Measurements from ENCODE around the gene C14orf180.

The C14orf180 gene

DNA sequence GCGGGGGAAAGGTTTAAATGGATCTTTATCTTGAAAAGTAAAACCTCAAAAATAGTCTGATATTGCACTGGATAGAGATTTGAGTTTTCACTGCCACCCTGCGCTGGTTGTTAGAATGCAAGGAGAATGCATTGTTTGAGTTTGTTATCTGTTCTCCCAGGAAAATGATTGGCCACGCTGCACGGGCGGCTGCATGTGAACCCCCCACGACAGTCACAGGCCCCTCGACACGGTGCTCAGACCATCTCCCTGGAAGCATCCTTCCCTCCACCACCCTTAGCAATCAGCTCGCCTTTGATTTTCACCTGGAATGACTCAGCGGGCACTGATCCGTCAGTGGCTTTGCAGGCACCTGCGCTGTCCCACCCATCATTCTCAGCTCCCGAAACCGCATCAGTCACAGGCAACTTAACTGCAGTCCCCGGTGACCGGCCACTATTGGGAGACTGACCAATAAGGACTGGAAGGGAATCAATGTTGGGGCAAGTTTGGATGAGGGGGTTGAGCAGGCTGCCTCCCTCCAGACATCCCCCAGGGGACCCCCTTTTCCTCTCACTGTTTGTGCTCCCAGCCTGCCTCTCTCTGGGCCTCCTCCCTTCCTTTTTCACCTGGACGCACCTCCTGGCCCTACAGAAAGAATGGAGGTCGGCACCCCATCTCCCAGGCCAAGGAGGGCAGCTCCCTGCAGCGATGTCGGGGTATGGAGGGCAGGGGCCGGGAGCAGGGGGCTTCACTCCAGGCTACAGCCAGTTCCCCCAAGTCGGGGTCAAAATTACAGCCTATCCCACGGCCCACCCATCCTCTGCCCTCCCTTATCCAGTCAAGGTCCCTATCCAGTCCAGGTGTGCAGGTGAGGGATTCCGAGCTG lies 28.5 kb upstream of the C14orf180 start:
- H3K4me3 ChIP-seq (ENCODE audit: low read length): no peak overlapping the region
- no peak for TF ChIP-seq CTCF (IDR thresholded peaks at IDR 0.05; ENCODE audit: insufficient read depth, low read depth, low read length, missing control alignments)
- DNase-seq (ENCODE audit: low read depth): no peak

- DNase-seq (ENCODE audit: low read depth): no peak
- TF ChIP-seq CTCF (IDR thresholded peaks at IDR 0.05; ENCODE audit: insufficient read depth, low read depth, low read length, missing control alignments): no peak
- H3K4me3 ChIP-seq (ENCODE audit: low read length): no peak overlapping the region
These were observed 27.5 kb upstream of the C14orf180 start for GRCh38 chr14:104551851-104552737.

DNA sequence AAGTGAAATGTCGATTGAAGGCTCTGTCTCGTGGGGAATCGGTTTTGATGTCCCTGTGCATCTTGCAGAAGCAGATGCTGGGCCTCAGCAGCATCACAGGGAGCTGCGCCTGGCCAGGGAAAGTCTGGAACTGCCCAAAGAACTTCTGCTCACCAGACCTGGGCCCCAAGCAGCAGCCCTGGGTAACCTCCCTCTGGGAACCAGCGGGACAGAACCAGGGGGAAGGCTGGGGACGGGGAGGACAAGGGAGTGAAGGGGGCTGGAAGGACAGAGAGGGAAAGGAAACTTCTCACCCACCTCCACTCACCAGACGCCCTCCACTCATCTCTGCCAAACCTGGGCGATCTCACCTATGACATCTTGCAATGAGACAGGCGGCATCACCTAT lies 26.8 kb upstream of the C14orf180 start:
- DNase-seq (ENCODE audit: low read depth): no peak
- no peak for TF ChIP-seq CTCF (IDR thresholded peaks at IDR 0.05; ENCODE audit: insufficient read depth, low read depth, low read length, missing control alignments)
- no peak overlapping the region for H3K4me3 ChIP-seq (ENCODE audit: low read length)

DNA sequence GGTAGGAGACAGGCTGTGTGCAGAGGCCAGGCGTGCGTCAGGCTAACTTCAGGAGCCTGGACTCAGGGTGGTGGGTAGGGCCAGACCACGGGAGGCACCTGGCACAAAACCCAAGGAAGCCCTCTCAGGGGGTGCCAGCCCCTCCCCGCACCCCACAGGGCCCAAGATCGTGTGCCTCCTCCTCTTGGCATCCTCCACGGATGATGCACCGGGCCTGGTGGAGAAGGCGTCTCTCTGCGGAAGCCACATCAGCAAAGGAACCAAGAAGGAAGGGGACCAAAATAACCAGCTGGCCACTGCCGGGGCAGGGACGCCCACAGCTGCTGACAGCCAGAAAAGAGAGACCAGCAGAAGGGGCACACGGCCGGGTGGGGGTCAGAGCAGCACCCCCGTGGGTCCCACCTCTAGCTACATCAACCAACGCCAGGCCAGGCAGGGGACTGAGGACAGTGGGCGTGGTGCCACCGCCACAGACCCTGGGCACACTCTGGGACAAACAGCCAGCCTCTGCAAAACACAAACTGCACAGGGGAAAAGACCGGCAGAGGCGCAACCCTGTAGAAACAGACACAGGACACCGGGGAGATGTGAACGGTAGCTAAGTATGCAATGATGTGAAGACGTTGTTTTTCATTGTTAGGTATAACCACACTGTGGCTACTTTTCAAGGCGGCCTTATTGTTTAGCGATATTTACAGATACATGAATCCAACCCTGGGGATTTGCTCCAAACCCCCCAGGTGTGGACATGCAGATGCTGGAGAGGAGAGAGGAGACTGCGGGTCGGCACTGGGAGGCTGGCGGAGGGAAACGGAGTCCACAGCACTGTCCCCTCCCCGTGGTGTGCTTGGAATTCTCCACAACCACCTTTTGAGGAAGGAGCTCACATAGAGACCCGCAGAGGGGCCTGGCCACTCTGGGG lies 26.1 kb upstream of the C14orf180 start:
- DNase-seq (ENCODE audit: low read depth): no peak
- TF ChIP-seq CTCF (IDR thresholded peaks at IDR 0.05; ENCODE audit: insufficient read depth, low read depth, low read length, missing control alignments): no peak
- H3K4me3 ChIP-seq (ENCODE audit: low read length): no peak overlapping the region

- H3K4me3 ChIP-seq (ENCODE audit: low read length): no peak overlapping the region
- DNase-seq (ENCODE audit: low read depth): no peak
- TF ChIP-seq CTCF (IDR thresholded peaks at IDR 0.05; ENCODE audit: insufficient read depth, low read depth, low read length, missing control alignments): no peak
These were observed 25.4 kb upstream of the C14orf180 start for GRCh38 chr14:104554088-104554607.

All from epithelial cell of esophagus (primary cell).